Neutrophil (primary cell): ENCODE data around the gene IFT25.
A peak's percentile ranks its signal among the peaks of the same experiment; 100 is the strongest.

Experiments used
- H3K27ac ChIP-seq: fragments of 200-600 bp; sonication (generic); 2 replicates; pipeline ENCODE4 v1.5.1; 2016; ENCODE audit warnings: mild to moderate bottlenecking, moderate library complexity
- H3K27me3 ChIP-seq: fragments of 200-600 bp; sonication (generic); 2 replicates; pipeline ENCODE4 v1.6.0; 2016; ENCODE audit warnings: mild to moderate bottlenecking
- H3K36me3 ChIP-seq: fragments of 200-600 bp; sonication (generic); 2 replicates; pipeline ENCODE4 v1.5.1; 2017
- H3K4me1 ChIP-seq, 2 experiments: fragments of 200-600 bp in 1 of 2; sonication (generic) in 1 of 2; 1 replicate in 1 of 2; 2 replicates in 1 of 2; pipeline versions ENCODE4 v1.5.1 to v1.6.1; 2013 to 2016; ENCODE audit warnings: low read depth in 1 of 2, low read length in 1 of 2, mild to moderate bottlenecking in 1 of 2, moderate library complexity in 1 of 2; ENCODE audit not compliant: control insufficient read depth in 1 of 2, insufficient read depth in 1 of 2
- H3K4me3 ChIP-seq, 2 experiments: fragments of 200-600 bp in 1 of 2; sonication (generic) in 1 of 2; 1 replicate in 1 of 2; 2 replicates in 1 of 2; pipeline ENCODE4 v1.5.1; 2013 to 2016; ENCODE audit warnings: low read depth in 1 of 2, low read length in 1 of 2, mild to moderate bottlenecking in 1 of 2, moderate library complexity in 1 of 2
- H3K9me3 ChIP-seq: fragments of 200-600 bp; sonication (generic); 2 replicates; pipeline ENCODE4 v1.5.1; 2016
- CTCF ChIP-seq: fragments of 200-600 bp; sonication (generic); IDR thresholded peaks from 2 replicates; pipeline ENCODE4 v1.5.1; 2016; ENCODE audit warnings: antibody characterized with exemption

IFT25 gene

GRCh38 chr1:53946252-53947171, 1.0 kb upstream of the IFT25 start, which contains the start of gene LRRC42:
Gene LRRC42 (plus strand): TSS chr1:53946350. CDS start chr1:53952000, 5,650 bp downstream.
- Histone ChIP-seq H3K27me3 (no peaks in the 10 kb centered on the region), H3K36me3 (peaks cover 9% of the 10 kb centered on the region), H3K4me3 (peak within 1 kb of the TSS; percentile 78 to 99), H3K4me1 (peaks cover 17 to 20% of the 10 kb centered on the region in 2 experiments), H3K9me3 (no peaks in the 10 kb centered on the region), H3K27ac (peak within 1 kb of the TSS; percentile 90)
- TF ChIP-seq CTCF: no peak

- Histone ChIP-seq H3K27me3 (no peaks in the 10 kb centered on the region), H3K9me3 (no peaks in the 10 kb centered on the region), H3K36me3 (peaks cover 9% of the 10 kb centered on the region), H3K27ac (peak overlapping the region; percentile 90), H3K4me3 (peak overlapping the region; percentile 78 to 99), H3K4me1 (peaks cover 17 to 20% of the 10 kb centered on the region in 2 experiments)
- no peak for TF ChIP-seq CTCF
Measured at GRCh38 chr1:53945183-53945432, 391 bp downstream of the IFT25 start.

GRCh38 chr1:53944469-53945182, 873 bp downstream of the IFT25 start:
- peak overlapping the region; percentile 78 to 99 for H3K4me3 ChIP-seq
- H3K27me3 ChIP-seq: no peaks in the 10 kb centered on the region
- no peak for TF ChIP-seq CTCF
- H3K9me3 ChIP-seq: no peaks in the 10 kb centered on the region
- H3K36me3 ChIP-seq: peaks cover 9% of the 10 kb centered on the region
- H3K4me1 ChIP-seq: peaks cover 17 to 20% of the 10 kb centered on the region in 2 experiments
- H3K27ac ChIP-seq: peak overlapping the region; percentile 90

- no peak overlapping the region for H3K4me3 ChIP-seq
- TF ChIP-seq CTCF: no peak
- peak overlapping the region; percentile 90 for H3K27ac ChIP-seq
- no peaks in the 10 kb centered on the region for H3K9me3 ChIP-seq
- H3K36me3 ChIP-seq: peaks cover 10% of the 10 kb centered on the region
- H3K27me3 ChIP-seq: no peaks in the 10 kb centered on the region
- peaks cover 17 to 20% of the 10 kb centered on the region in 2 experiments for H3K4me1 ChIP-seq
Measured at GRCh38 chr1:53943490-53944043, 1.9 kb downstream of the IFT25 start.

- no peaks in the 10 kb centered on the region for H3K27me3 ChIP-seq
- peaks cover 14% of the 10 kb centered on the region for H3K36me3 ChIP-seq
- H3K27ac ChIP-seq: no peak overlapping the region
- no peaks in the 10 kb centered on the region for H3K9me3 ChIP-seq
- H3K4me3 ChIP-seq: no peak overlapping the region
- peaks cover 17 to 20% of the 10 kb centered on the region in 2 experiments for H3K4me1 ChIP-seq
- no peak for TF ChIP-seq CTCF
Measured at GRCh38 chr1:53943090-53943489, 2.4 kb downstream of the IFT25 start.
